Stimulated activated CD8-positive, alpha-beta memory T cell treated with anti-CD3 and anti-CD28 coated beads, Interleukin-2, amount 100 ng/mL, for 1 hour (primary cell): ENCODE results near the gene RNF126.
"Not testable (repeated sequence)": the region's sequence is repeated elsewhere in the genome, so short reads cannot be mapped to it uniquely, and the experiment has no call there.

Experiments used
- DNase-seq, 2 donors: peaks; one replicate each; pipeline ENCODE4 v3.0.0-alpha.2; 2020; ENCODE audit warnings: low read depth in 2 of 2

The RNF126 gene

DNA sequence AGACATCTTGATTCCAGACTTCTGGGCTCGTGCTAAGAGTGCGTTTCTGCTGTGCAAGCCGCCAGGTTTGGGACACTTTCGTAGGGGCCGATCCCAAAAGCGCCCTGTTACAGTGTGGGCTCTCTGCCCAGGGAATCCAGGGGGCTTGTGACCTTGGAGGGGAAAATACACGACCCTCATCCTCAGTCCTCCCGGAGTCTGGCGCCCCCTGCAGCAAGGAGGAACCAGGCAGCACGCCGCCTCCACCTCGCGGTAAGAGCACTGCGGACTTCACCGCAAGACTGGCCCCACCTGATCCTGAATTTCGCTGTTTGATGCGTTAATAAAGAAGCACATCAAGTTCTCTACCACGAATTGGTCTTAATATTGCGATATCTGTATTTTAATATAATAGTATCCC is 34.8 kb downstream of the RNF126 start:
- no peak for DNase-seq

DNA sequence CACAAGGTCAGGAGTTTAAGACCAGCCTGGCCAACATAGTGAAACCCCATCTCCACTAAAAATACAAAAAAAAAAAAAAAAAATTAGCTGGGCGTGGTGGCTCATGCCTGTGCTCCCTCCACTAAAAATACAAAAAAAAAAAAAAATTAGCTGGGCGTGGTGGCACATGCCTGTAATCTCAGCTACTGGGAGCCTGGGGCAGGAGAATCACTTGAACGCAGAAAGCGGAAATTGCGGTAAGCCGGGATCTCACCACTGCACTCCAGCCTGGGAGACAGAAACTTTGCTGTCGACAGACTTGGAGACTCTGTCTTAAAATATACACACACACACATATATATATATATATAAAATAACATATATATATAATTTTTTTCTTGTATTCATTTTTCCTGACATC is 36.4 kb downstream of the RNF126 start:
- not testable (repeated sequence) for DNase-seq

DNA sequence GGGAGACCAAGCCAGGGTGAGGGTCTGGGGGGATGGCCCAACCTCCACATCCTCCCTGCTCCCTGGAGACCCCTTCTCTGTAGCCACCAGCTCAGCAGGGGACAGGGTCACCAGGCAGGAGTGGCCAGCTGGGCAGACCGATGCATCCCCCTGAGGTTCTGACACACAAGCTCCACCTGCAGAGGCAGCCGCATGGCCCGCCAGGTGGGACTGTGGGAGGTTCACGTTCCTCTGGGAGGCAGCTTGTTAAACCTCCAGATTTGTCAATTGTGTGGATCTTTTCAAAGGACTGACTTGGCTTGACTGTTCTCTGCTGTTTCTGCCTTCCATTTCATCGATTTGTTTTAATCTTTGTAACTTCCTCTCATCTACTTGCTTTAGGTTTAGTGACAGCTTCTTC is 37.8 kb downstream of the RNF126 start:
- no peak for DNase-seq

DNA sequence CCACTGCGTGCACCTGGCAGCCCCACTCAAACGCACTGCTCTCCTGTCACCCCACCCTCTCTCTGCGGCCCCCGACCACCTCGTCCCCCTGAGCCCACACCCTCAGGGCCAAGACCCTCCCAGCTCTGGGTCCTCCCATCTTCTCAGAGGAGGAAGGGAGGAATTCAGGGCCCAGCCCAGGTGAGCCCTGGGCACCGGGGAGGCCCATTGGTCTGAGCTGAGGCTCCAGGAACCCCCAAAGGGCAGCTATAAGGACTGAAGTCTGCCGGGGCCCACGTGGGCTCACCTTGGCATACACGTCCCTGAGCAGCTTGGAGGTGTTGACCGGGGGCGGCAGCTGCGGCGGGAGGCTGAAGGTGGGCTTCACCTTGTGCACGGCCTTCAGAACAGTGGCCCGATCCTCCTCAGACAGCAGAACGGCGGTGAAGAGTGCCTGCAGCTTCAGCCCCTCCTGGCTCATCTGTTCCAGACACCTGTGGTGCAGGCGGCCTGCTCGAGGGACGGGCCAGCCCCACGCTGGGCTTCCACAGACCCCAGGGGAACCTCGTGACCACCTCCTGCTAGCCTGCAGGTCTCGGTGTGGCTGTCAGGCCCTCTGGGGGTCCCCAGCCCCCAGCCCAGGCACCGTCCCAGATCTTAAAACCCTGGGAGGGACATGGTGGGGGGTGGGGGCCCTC is 38.4 kb downstream of the RNF126 start:
- DNase-seq, result no peak

DNA sequence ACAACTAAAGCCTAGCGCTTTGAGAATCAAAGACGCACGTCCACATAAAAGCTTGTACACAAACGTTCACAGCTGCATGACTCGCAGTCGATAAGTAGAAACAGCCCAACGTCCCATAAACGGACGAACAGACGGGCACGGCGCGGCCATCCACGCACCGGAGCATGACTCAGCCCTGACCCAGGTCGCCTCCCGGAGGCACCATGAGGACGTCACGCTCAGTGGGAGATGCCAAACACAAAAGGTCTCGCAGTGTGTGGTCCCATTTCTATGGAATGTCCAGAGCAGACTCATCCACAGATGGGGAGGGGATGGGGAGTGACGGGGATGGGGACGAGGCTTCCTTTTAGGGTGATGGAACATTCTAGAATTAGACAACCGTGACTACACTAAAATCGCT is 39.0 kb downstream of the RNF126 start:
- no peak for DNase-seq

DNA sequence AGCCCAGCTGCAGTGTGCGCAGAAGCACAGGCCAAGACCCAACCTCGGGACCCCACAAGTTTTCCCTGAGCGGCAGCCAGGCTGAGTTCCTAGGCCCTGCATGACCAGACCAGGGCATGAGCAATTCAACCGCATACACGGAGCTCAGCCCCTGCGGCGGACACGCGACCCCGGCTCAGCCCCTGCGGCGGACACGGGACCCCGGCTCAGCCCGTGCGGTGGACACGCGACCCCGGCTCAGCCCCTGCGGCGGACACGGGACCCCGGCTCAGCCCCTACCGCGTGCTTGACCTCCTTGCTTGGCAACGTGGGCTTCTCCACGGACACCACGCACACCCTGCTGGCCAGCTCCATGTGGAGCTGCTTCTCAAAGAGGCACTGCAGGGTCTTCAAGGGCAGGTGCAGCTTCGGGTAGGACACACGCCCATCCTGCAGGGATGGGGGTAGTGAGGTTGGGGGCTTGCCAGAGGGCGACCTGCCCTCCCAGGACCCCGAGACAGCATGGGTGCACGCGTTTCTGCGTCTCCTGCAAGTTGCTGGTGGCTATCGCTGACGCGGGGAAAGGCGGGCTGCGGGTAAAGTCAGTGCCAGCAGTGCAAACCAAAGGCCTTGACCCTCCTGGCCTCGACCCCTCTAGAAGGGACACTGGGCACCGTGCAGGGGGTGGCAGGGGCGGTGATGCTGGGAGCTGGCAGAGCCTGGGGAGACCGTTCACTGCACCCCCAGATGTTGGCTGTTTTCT is 39.7 kb downstream of the RNF126 start:
- DNase-seq, result no peak

DNA sequence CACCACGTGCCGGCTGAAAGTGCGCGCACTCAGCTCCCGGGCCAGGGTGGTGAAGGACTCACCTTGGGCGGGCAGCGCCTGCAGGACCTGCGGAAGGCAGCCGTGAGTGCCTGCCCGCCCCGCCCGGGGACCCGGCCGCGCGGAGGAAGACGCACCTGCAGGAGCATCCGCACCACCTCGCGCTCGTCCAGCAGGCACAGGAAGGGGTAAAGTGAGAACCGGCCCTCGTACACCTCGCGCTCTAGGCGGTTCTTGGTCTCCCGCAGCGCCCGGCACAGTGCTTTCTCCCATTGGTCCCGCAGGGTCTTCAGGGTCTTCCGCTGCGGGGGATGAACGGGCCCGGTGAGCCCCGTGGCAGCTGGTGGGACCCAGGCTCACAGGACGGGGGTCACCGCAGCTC is 40.3 kb downstream of the RNF126 start:
- DNase-seq, result no peak

DNA sequence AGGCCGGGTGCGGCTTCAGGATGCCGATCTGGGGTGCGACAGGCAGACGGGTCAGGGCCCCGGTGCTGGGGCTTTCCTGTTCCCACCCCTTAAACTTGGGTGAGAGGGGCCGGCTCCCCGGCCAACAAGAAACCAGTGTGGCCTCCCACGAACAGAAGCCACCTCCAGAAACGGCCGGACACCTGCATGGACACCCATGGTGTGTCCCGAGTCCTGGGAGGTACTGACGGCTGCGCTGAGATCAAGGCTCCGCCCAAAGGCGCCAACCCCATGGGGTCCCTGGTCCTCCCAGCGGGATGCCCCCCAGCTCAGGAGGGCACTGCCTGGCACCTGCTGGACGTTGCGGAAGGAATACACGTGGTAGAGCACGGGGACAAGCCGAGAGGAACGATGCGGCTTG is 41.2 kb downstream of the RNF126 start:
- no peak for DNase-seq

DNA sequence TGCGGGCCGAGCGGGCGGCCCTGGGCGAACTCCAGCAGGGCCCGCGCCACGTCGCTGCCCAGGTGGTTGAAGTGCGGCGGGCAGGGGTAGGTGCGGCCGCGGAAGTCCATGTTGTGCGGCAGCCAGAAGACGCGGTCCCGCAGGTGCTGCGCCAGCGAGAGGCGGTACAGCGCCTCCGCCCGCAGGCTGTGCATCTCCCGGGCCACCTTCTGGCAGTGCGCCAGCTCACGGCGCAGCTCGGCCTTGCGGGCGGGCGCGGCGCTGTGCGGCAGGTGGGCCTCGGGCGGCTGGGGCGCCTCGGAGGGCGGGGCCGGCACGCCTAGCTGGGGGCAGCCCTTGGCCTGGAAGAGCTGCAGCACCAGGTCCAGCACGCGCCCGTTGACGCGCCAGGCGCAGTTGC is 41.8 kb downstream of the RNF126 start:
- not testable (repeated sequence) for DNase-seq

DNA sequence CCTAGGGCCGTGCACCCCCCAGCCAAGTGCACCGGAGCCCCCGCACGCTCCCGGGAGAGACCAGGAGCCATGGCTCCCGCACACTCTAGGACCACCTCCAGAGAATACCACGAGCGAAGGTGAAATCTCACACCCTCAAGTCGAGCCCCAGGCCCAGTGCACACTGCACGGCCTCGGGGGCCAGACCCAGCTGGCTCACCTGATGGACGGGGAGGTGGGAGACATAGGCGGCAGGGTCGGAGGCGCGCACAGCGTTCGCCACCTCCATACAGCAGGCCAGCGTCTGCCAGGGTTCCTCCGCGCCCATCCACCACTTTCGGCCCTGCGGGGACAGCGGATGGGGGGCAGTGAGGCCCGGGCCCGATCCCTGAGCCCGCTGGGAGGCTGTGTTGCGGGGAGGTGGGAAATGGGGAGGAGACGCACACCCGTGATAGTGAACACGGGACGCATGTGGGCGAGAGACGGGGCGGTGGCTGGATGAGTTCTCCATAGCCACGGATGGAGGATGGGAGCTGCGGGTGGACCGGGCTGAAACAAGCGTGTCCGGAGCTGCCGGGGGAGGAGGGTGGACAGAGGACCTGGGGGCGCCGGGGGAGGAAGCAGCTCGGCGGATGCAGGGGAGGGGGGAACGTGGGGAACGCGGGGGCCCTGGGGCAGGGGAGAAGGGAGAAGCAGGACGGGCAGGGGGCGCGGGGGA is 42.7 kb downstream of the RNF126 start:
- no peak for DNase-seq

DNA sequence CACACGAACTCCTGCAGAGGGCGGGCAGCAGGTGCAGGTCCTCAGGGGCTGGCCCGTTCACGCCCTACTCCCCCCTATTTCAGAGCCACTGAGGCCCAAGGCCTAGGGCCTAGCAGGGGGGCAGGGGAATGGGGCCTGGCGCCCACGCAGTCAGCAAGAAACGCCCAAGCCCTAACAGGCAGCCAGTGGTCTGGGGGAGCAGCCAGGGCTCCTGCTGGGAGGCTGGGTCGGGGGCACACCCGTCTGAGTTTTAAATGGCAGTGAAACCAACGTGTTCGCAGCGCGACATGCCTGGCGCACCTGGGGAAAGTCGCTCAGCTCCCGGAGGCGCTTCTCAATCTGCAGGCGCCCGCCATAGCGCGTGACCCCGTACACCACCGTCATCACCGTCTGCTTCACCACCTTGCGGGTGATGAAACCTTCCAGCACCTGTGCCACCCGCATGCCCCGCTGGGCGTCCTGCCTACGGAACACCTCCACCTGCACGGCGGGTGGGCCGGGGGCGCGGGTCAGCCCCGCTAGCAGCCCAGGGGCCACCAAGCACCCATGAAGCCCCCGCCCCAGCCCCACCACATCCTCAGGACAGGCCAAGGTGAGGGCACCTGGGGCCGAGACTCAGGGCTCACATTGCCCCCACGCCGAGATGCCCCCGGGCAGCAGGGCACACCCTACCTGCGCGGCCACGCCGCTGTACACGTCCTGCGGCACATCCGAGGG is 43.6 kb downstream of the RNF126 start:
- DNase-seq, result no peak

DNA sequence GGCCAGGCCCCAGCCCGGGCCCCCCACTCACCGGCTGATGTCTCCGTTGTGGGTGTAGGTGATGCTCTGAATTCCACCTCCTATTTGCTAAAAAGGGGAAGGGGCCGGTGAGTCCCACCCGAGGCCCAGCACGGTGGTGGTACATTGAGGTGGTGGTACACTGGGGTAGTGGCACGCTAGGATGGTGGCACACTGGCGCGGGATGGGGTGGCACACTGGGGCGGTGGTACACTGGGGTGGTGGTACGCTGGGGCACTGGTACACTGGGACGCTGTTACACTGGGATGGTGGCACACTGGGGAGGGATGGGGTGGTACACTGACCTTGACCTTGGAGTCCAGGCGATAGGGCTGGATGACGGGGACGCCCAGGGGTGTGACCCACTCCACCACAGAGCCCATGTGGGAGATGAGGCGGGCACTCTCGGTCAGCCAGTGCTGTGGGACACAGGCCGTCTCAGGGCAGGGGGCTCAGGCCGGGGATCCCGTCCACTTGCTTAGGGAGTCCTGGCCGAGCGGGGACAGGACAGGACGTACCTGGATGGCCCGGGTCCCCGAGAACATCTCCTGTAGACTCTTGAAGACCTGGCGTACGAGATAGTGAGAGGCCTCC is 44.2 kb downstream of the RNF126 start:
- no peak for DNase-seq

DNA sequence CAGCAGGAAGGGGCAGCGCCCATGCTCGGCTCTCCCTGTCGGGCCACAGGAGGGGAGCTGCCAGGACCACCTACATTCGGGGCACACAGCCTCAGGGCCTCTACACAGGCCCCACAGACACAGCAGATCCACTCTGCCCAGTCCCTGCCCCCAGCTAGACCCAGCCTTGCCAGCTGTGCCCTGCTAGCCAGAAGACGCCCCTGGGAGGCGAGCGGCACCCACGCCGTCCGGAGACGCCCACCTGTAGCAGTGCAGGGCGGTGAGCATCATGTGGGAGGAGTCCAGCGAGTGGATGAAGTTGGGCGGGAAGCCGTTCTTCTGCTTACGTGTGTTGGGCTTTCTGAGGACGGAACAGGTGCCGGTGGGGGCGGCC is 44.8 kb downstream of the RNF126 start:
- DNase-seq, result no peak

DNA sequence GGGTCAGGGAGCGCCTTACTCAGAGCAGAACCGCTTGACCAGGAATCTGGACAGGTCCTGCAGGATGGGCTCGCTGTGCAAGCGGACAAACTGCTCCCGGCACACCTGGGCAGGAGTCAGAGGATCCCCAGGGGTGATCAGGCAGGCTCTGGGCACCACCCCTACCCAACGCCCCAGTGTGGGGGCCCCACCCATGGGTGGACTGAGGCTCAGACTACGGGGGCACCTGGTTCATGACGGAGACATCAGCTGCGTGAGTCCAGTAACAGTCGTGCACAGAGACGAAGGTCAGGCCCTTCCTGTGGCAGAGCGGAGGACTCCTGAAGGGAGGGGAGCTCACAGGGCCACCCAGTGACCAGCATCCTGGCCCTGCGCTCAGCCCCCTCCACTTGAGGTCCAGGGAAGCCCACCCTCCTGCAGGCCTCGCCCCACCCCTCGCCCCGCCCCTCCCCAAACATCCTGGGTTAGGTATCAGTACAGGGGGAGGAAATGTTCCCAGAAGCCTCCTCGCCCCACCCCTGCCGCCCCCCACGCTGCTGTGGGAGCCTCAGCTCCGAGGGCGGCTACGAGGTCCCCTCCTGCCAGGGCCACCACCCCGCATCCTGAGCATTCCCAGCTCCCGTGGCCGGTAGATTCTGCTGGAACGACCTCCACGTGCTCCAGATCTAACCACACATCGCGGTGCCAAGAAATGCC is 45.3 kb downstream of the RNF126 start:
- DNase-seq, result no peak

DNA sequence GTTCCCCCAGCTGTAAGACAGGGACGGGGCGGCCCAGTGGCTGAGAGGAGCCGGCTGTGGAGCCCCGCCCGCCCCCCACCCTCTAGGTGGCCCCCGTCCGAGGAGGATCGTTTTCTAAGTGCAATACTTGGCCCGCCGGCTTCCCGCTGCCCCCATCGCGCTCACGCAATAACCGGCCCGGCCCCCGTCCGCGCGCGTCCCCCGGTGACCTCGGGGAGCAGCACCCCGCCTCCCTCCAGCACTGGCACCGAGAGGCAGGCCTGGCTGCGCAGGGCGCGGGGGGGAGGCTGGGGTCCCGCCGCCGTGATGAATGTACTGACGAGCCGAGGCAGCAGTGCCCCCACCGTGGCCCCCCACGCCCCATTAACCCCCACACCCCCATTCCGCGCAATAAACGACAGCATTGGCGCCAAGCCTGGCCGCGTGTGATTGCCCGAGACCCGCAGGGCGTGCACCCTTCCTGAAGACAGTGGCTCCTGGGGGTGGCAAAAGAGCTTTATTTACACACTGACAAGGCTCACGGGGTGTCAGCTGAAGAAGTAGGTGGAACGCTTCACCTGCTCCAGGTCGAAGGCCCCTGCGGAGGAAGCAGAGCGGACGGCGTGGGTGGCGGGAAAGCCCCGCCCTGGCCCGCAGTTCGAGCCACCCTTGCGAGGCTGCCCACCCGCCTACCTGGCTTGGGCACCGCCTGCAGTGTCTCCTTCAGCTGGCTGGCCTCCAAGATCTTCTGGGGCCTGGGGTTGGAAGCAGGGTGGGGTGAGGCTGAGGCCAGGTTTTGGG is 46.1 kb downstream of the RNF126 start:
- DNase-seq, result no peak

DNA sequence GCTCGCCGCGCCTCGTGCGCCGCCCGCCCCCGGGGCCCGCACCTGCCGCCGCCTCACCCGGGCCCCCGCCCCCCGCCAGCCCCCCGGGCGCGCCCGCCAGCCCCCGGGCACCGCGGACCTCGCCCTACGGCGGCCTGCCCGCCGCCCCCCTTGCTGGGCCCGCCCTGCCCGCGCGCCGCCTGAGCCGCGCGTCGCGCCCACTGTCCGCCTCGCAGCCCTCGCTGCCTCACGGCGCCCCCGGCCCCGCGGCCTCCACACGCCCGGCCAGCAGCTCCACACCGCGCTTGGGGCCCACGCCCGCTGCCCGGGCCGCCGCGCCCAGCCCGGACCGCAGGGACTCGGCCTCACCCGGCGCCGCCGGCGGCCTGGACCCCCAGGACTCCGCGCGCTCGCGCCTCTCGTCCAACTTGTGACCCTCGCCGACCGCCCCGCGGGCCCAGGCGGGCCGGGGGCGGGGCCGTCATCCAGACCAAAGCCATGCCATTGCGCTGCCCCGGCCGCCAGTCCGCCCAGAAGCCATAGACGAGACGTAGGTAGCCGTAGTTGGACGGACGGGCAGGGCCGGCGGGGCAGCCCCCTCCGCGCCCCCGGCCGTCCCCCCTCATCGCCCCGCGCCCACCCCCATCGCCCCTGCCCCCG is 46.8 kb downstream of the RNF126 start:
- no peak for DNase-seq

DNA sequence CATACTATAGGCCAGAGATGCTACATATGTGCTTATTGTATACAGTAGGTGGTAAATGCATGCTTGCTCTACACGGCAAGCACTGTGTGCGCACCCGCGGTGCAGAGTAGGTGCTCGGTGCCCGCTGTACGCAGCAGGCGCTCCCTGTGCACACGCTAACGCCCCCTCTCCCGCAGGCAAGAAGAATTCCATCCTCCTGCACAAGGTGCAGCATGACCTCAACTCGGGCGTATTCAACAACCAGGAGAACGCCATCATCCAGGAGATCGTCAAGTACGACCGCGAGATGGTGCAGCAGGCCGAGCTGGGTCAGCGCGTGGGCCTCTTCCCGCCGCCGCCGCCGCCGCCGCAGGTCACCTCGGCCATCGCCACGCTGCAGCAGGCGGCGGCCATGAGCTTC is 47.4 kb downstream of the RNF126 start:
- no peak for DNase-seq

DNA sequence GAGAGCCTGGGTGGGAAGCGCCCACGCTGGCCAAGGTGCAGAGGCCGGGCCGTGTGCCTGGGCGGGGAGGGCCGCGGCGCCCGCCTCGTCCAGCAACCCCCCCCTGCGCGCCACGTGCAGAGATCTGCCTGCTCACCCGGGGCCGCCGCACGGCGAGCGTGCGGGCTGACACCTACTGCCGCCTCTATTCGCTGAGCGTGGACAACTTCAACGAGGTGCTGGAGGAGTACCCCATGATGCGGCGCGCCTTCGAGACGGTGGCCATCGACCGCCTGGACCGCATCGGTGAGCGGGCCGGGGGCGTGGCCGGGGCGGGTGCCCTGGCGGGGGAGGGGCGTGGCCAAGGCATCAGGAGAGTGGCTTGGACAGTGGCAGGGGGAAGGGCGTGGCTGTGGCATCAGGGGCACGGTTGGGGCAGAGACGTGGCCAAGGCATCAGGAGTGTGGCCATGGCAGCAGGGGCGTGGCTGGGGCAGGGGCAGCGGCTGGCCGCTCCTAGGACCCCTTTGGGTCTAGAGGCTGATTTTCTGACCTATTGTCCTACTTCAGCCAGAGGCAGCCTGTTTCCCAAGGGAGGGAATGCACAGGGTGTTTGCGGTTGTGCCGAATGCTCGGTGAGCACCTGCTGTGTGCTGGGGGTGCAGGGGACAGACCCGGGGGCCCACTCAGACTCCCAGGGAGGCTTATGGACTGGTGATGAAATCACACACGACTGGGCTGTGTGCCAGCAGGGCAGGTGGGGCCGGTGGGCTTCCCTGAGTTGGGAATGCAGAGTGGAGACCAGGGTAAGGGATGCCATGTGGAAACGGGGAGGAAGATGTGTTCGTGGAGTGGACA is 49.1 kb downstream of the RNF126 start:
- DNase-seq, result no peak

DNA sequence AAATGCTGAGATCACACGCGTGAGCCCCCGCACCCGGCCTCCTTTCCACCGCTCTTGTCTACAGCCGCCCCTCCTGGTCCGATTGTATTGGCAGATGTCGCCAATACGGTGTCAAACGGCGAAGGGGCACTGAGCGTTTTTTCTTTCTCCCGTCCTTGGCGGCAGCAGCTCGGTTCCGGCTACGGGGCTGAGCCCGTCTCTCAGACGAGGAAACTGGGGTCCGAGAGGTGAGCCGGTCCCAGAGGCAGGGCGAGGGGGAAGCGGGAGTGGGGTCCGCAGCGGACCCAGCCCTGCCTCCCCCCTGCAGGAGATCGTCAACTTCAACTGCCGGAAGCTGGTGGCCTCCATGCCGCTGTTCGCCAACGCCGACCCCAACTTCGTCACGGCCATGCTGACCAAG is 50.1 kb downstream of the RNF126 start:
- no peak for DNase-seq
